Activated CD4-positive, alpha-beta memory T cell treated with anti-CD3 and anti-CD28 coated beads for 36 hours (primary cell): Measurements from ENCODE around the gene SULT1A2. TPM values are rescaled to one million over a fixed set of nuclear protein-coding genes. Genes with fewer than 3 reads are reported as not detected.
"Not testable (repeated sequence)": the region's sequence is repeated elsewhere in the genome, so short reads cannot be mapped to it uniquely, and the experiment has no call there.

Source experiments
- CTCF ChIA-PET: fragments of 350-600 bp; sonication (Branson Sonifier 250); formaldehyde crosslinking; loops from one replicate; lab custom pipeline; 2021; ENCODE audit warnings: antibody characterized with exemption, inconsistent platforms; lab: Charles Lee
- POLR2A ChIA-PET: fragments of 350-600 bp; sonication (Branson Sonifier 250); formaldehyde crosslinking; loops from one replicate; lab custom pipeline; 2021; ENCODE audit warnings: antibody characterized with exemption; lab: Charles Lee
- DNase-seq: peaks from one replicate; pipeline ENCODE4 v3.0.0-alpha.2; 2020
- H3K27ac Mint-ChIP-seq: one replicate; pipeline ENCODE4 v1.8.0; 2021; ENCODE audit warnings: mixed read lengths
- H3K27me3 Mint-ChIP-seq: one replicate; pipeline ENCODE4 v1.8.0; 2021; ENCODE audit warnings: mixed read lengths
- H3K36me3 Mint-ChIP-seq: one replicate; pipeline ENCODE4 v1.8.0; 2021; ENCODE audit warnings: mixed read lengths
- H3K4me1 Mint-ChIP-seq: one replicate; pipeline ENCODE4 v1.8.0; 2021; ENCODE audit warnings: low read depth, mixed read lengths
- H3K4me3 Mint-ChIP-seq: one replicate; pipeline ENCODE4 v1.8.0; 2021; ENCODE audit warnings: mild to moderate bottlenecking, mixed read lengths
- H3K9me3 Mint-ChIP-seq: one replicate; pipeline ENCODE4 v1.8.0; 2021; ENCODE audit warnings: mixed read lengths
- intact Hi-C: fragments of 100-400 bp; cut with micrococcal nuclease; formaldehyde crosslinking; loops from one replicate; pipeline ENCODE4 v1.15.1; 2023
- total RNA-seq, 2 experiments: library from RNA; stranded (reverse); gene quantifications; one replicate each; pipeline ENCODE4 v1.2.3, GENCODE V29; 2021

The SULT1A2 gene
- total RNA-seq, 2 experiments from 2014 or later, result 0.24 TPM; not detected in 1

- ChIA-PET CTCF (no interaction called here), POLR2A (no interaction called here)
- no peak overlapping the region for H3K4me3 Mint-ChIP-seq
- no peak for DNase-seq
- peaks cover 7% of the 10 kb centered on the region for H3K36me3 Mint-ChIP-seq
- peaks cover 28% of the 10 kb centered on the region for H3K4me1 Mint-ChIP-seq
- H3K27me3 Mint-ChIP-seq, result no peaks in the 10 kb centered on the region
- intact Hi-C loops, result loop anchor here (10.0 kb wide), 1 partner anchor 264 kb away; the partner anchor contains the start of gene SBK1
- H3K9me3 Mint-ChIP-seq, result no peaks in the 10 kb centered on the region
- H3K27ac Mint-ChIP-seq, result no peak overlapping the region
Observed at GRCh38 chr16:28558456-28558855, 38.4 kb downstream of the SULT1A2 start.

GRCh38 chr16:28556914-28557320, 39.9 kb downstream of the SULT1A2 start:
- intact Hi-C loops, result loop anchor here (10.0 kb wide), 1 partner anchor 262 kb away; the partner anchor contains the start of gene SBK1
- H3K27ac Mint-ChIP-seq, result no peak overlapping the region
- CTCF ChIA-PET, result interaction anchor here (0.8 to 1.0 kb wide), 2 partner anchors 8 to 65 kb away, joined by 3 read pairs; partner anchors contain the start of gene CLN3

GRCh38 chr16:28555561-28555960, 41.3 kb downstream of the SULT1A2 start:
- POLR2A ChIA-PET, result interaction anchor here (0.6 to 0.9 kb wide), 2 partner anchors 62 to 68 kb away, joined by 3 read pairs; partner anchors contain the start of gene APOBR
- Mint-ChIP-seq H3K27me3 (no peaks in the 10 kb centered on the region), H3K27ac (peak overlapping the region; percentile 25), H3K9me3 (no peaks in the 10 kb centered on the region), H3K4me1 (peaks cover 28% of the 10 kb centered on the region), H3K4me3 (no peak overlapping the region), H3K36me3 (peaks cover 7% of the 10 kb centered on the region)
- intact Hi-C loops, result loop anchor here (1.0 to 10.0 kb wide), 2 partner anchors 61 to 261 kb away; partner anchors contain the start of genes APOBR and SBK1
- DNase-seq, result peak; percentile 11
- CTCF ChIA-PET, result interaction anchor here (0.6 to 1.0 kb wide), 3 partner anchors 21 to 278 kb away, joined by 3 read pairs; no protein-coding TSS in a partner anchor

More at GRCh38 chr16:28556914-28557320, 39.9 kb downstream of the SULT1A2 start:
- Mint-ChIP-seq H3K27me3 (no peaks in the 10 kb centered on the region), H3K4me3 (no peak overlapping the region), H3K4me1 (peaks cover 28% of the 10 kb centered on the region), H3K36me3 (peaks cover 7% of the 10 kb centered on the region), H3K9me3 (no peaks in the 10 kb centered on the region)
- DNase-seq, result no peak
- POLR2A ChIA-PET, result no interaction called here

- ChIA-PET CTCF (interaction anchor here (0.6 to 1.4 kb wide), 7 partner anchors 20 to 277 kb away, joined by 3 to 5 read pairs (median 3); partner anchors contain the start of gene CLN3), POLR2A (interaction anchor here (0.6 to 0.9 kb wide), 3 partner anchors 10 to 69 kb away, joined by 3 read pairs; partner anchors contain the start of gene APOBR)
- Mint-ChIP-seq H3K36me3 (peaks cover 7% of the 10 kb centered on the region), H3K4me3 (peak overlapping the region; percentile 78), H3K27ac (peak overlapping the region; percentile 98), H3K27me3 (no peaks in the 10 kb centered on the region), H3K4me1 (peaks cover 27% of the 10 kb centered on the region), H3K9me3 (no peaks in the 10 kb centered on the region)
- no peak for DNase-seq
- intact Hi-C loops, result loop anchor here (1.0 to 10.0 kb wide), 3 partner anchors 61 to 260 kb away; partner anchors contain the start of genes APOBR and SBK1
Observed at GRCh38 chr16:28554634-28555423, 42.0 kb downstream of the SULT1A2 start.

DNA sequence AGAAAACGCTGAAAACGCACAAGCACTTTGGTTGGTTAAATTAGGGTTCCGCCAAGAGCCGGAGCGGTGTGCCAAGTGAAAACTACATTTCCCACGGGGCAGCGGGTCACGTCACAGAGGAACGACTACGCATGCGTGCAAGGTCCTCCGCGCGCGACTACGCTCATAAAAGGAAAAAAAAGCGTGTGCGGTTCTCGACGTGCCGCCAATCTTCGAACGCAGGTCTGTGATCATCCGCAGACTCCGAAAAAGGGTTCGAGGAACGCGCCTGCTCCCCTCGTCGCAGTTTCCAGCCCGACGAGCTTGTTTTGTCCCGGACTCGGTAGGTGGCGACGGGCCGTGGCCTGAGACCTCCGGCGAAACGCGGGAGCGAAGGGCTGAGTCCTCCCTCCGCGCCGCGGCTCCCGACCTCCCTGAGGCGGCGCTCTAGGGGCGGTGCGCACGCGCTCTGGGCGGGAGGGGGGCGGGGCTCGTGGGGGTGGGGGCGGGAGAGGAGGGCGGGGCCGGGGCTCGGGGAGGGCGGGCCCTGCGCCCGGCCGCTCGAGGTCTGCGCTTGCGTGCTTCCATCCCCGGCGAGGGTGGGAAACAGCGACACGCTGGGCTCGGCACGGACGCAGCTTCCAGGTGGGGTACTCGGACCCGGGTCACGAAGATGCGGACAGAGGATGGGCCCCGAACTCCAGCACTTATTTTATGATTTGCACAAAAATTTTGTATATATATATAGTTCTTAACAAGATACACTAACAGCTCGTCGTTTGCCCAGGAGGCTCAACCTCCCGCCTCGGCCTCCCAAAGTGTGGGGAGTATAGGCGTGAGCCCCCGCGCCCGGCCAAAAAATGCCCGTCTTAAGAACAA, 42.8 kb downstream of the SULT1A2 start, which contains the start of gene SGF29:
Gene SGF29 (plus strand): TSS at position 145 of the 858 bp plus-strand sequence. CDS start 27,150 bp downstream, outside the sequence.
- intact Hi-C loops, result loop anchor here (5.0 to 10.0 kb wide), 2 partner anchors 237 to 259 kb away; partner anchors contain the start of gene SBK1
- DNase-seq, result peak; percentile 96
- peaks cover 7% of the 10 kb centered on the region for H3K36me3 Mint-ChIP-seq
- POLR2A ChIA-PET, result interaction anchor here (0.9 kb wide), 1 partner anchor 11 kb away, joined by 3 read pairs; no protein-coding TSS in a partner anchor
- peak within 1 kb of the TSS; percentile 98 for H3K27ac Mint-ChIP-seq
- H3K9me3 Mint-ChIP-seq, result no peaks in the 10 kb centered on the region
- CTCF ChIA-PET, result interaction anchor here (0.6 to 1.4 kb wide), 4 partner anchors 33 to 245 kb away, joined by 3 to 5 read pairs (median 3); partner anchors contain the start of gene CLN3
- H3K4me1 Mint-ChIP-seq, result peaks cover 28% of the 10 kb centered on the region
- peaks cover 3% of the 10 kb centered on the region for H3K27me3 Mint-ChIP-seq
- H3K4me3 Mint-ChIP-seq, result peak within 1 kb of the TSS; percentile 93

DNA sequence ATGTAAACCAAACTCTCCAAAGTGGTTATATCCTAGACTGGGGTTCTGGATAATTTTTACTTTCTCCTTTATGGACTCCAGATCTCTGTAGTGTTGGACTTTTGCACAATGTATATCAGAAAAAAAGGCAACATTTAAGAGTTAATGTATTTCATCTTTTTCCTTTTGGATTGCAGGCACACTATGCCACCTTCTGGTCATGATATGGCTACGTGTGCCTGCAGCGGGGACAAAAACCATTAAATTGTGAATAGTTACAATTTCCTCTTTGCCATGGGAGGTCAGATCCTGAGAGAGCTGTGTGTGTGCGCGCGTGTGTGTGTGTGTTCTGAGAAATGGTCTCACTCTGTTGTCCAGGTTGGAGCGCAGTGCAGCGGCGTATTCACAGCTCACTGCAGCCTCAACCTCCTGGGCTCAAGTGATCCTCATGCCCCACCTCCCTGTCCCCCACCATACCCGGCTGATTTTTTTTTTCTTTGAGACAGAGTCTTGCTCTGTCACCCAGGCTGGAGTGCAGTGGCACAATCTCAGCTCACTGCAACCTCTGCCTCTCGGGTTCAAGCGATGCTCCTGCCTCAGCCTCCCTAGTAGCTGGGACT, 47.5 kb downstream of the SULT1A2 start:
- CTCF ChIA-PET, result interaction anchor here (0.8 to 1.1 kb wide), 2 partner anchors 228 to 271 kb away, joined by 4 read pairs; no protein-coding TSS in a partner anchor
- Mint-ChIP-seq H3K9me3 (no peaks in the 10 kb centered on the region), H3K4me3 (no peak overlapping the region), H3K27ac (peak overlapping the region; percentile 49), H3K36me3 (no peaks in the 10 kb centered on the region), H3K4me1 (peaks cover 6% of the 10 kb centered on the region), H3K27me3 (peaks cover 3% of the 10 kb centered on the region)
- no peak for DNase-seq
- intact Hi-C loops, result no loop called here
- POLR2A ChIA-PET, result no interaction called here

DNA sequence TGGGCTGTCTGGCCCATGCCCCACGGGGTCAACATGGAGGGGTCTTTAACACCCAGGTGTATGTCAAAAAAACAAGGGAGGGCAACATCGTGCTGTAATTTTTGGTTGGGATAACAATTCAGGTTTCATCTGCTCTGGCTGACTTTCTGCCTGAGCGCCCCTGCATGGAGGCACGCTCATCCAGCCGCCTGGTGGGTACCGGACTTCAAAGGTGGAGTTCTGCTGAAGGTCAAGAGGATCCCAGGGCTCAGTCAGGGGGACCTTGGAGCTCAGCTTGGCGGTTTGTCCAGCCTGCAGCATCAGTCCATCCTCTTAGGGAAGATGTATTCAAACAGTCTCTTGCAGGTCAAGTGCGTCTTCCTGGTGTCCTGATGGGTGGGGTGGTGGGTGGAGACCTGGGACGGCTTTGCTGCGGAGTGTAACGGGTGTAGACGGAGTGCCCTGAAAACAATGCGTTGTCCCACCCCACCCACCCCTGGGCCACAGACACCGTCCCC, 48.5 kb downstream of the SULT1A2 start:
- intact Hi-C loops, result no loop called here
- Mint-ChIP-seq H3K4me3 (no peak overlapping the region), H3K36me3 (no peaks in the 10 kb centered on the region), H3K27me3 (peaks cover 3% of the 10 kb centered on the region), H3K4me1 (peaks cover 3% of the 10 kb centered on the region), H3K9me3 (no peaks in the 10 kb centered on the region), H3K27ac (no peak overlapping the region)
- POLR2A ChIA-PET, result no interaction called here
- CTCF ChIA-PET, result interaction anchor here (0.9 kb wide), 1 partner anchor 9 kb away, joined by 3 read pairs; no protein-coding TSS in a partner anchor
- DNase-seq, result no peak

GRCh38 chr16:28546626-28547025, 50.2 kb downstream of the SULT1A2 start:
- DNase-seq, result no peak
- CTCF ChIA-PET, result no interaction called here
- Mint-ChIP-seq H3K9me3 (no peaks in the 10 kb centered on the region), H3K36me3 (no peaks in the 10 kb centered on the region), H3K27ac (no peak overlapping the region), H3K4me3 (no peak overlapping the region), H3K27me3 (peaks cover 3% of the 10 kb centered on the region), H3K4me1 (peaks cover 11% of the 10 kb centered on the region)
- intact Hi-C loops, result no loop called here
- POLR2A ChIA-PET, result no interaction called here

DNA sequence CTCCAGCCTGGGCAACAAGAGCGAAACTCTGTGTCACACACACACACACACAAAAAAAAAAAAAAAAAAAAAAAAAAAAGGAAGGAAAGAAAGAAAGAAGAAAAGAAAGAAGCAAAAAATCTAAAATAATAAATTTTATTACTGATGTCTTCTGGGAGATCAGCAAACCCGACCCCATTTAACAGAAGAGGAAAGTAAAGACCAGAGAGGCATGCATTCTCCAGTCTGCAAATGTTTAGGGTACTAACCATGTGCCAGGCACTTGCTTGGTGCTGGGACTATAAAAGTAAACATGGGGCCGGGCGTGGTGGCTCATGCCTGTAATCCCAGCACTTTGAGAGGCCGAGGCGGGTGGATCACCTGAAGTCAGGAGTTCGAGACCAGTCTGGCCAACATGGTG, 50.9 kb downstream of the SULT1A2 start:
- H3K27me3 Mint-ChIP-seq, DNase-seq, H3K27ac Mint-ChIP-seq, intact Hi-C loops, H3K4me3 Mint-ChIP-seq, POLR2A ChIA-PET, H3K36me3 Mint-ChIP-seq, H3K9me3 Mint-ChIP-seq, CTCF ChIA-PET: not testable (repeated sequence)
- peaks cover 11% of the 10 kb centered on the region for H3K4me1 Mint-ChIP-seq

DNA sequence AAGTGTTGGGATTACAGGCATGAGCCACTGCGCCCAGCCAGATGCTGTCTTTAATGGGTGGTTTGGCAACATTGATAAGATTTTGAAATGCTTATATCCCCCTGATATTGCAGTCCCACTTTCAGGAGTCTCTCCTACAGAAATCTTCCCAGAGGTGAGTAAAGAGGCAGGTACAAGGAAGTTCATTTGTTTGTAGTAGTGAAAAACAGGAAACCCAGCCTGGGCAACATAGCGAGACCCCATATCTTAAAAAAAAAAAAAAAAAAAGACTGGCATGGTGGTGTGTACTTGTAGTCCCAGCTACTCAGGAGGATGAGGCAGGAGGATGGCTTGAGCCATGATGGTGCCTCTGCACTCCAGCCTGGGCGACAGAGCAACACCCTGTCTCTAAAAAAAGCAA, 51.9 kb downstream of the SULT1A2 start:
- no peaks in the 10 kb centered on the region for H3K9me3 Mint-ChIP-seq

DNA sequence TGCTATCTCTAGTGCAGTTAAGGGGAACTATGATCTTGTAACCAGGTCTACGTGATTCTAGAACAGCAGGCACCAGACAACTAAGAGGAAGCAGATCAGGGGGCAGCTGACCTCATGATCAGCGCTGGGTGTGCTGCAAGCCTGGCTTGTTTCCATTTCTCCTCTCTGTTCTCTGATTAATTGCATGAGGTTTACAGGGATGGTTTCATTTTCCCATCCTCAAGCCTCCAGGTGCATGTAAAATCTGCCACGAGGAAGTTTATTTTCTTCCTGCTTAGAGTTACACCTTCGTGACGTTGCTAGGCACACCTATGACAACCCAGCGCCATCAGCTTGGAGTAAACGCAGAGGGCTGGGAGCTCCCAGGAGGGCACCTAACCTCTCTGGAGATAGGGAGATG, 53.8 kb downstream of the SULT1A2 start:
- ChIA-PET CTCF (no interaction called here), POLR2A (no interaction called here)
- Mint-ChIP-seq H3K4me1 (peaks cover 7% of the 10 kb centered on the region), H3K36me3 (no peaks in the 10 kb centered on the region), H3K4me3 (no peak overlapping the region), H3K27me3 (no peaks in the 10 kb centered on the region), H3K9me3 (no peaks in the 10 kb centered on the region), H3K27ac (no peak overlapping the region)
- DNase-seq, result no peak
- intact Hi-C loops, result no loop called here

More for the DNA sequence above, 51.9 kb downstream of the SULT1A2 start:
- ChIA-PET POLR2A (no interaction called here), CTCF (interaction anchor here (1.4 kb wide), 1 partner anchor 224 kb away, joined by 3 read pairs; no protein-coding TSS in a partner anchor)
- no peak for DNase-seq
- Mint-ChIP-seq H3K4me1 (peaks cover 11% of the 10 kb centered on the region), H3K4me3 (no peak overlapping the region), H3K27ac (no peak overlapping the region), H3K36me3 (no peaks in the 10 kb centered on the region), H3K27me3 (peaks cover 3% of the 10 kb centered on the region)
- intact Hi-C loops, result no loop called here
